GM23338 (cell line): ENCODE data around the gene RCSD1.

ENCODE experiments used
- EZH2phosphoT487 ChIP-seq: fragments of 200-600 bp; sonication (generic); IDR thresholded peaks from one replicate; pipeline ENCODE4 v1.8.1; 2018; ENCODE audit warnings: antibody characterized with exemption; ENCODE audit not compliant: unreplicated experiment
- JUNB ChIP-seq: IDR thresholded peaks from one replicate; pipeline ENCODE4 v1.6.1; 2016; ENCODE audit warnings: antibody characterized with exemption; ENCODE audit not compliant: unreplicated experiment
- POLR2AphosphoS5 ChIP-seq: IDR thresholded peaks from 2 replicates; pipeline ENCODE4 v1.6.1; 2016; ENCODE audit warnings: antibody characterized with exemption, low read depth
- REST ChIP-seq: IDR thresholded peaks from one replicate; pipeline ENCODE4 v1.6.1; 2018; ENCODE audit warnings: antibody characterized with exemption; ENCODE audit not compliant: unreplicated experiment
- TF ChIP-seq, protein P1 (sequence below), 2 experiments: fragments of 200-600 bp in 1 of 2; sonication (generic) in 1 of 2; conservative IDR thresholded peaks; 2 replicates each; pipeline versions ENCODE4 v1.5.1 to v1.6.1; 2016 to 2017; ENCODE audit warnings: antibody characterized with exemption in 2 of 2, low read depth in 2 of 2, mild to moderate bottlenecking in 2 of 2, moderate library complexity in 1 of 2

DNA sequence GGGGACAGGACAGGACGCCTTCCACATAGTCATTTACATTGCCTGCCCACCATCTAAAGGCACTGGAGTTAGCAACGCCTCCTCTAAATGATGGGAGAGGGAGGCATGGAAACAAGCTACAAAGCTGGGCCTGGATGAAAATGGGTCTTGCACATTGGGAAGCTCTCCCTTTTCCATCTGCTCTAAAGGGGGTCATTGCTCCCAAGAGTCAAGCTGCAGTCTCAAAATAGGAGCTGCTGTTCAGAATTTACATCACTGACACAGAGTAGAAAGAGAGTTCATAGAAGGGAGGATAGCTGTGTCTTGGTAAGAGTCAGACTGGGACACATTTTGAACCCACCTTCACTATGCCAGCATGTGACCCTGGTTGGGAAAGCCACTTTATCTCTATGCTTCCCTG, 26.6 kb downstream of the RCSD1 start:
- TF ChIP-seq POLR2AphosphoS5 (no peak), EZH2phosphoT487 (no peak), REST (no peak), JUNB (no peak)
- TF ChIP-seq, protein P1, sequence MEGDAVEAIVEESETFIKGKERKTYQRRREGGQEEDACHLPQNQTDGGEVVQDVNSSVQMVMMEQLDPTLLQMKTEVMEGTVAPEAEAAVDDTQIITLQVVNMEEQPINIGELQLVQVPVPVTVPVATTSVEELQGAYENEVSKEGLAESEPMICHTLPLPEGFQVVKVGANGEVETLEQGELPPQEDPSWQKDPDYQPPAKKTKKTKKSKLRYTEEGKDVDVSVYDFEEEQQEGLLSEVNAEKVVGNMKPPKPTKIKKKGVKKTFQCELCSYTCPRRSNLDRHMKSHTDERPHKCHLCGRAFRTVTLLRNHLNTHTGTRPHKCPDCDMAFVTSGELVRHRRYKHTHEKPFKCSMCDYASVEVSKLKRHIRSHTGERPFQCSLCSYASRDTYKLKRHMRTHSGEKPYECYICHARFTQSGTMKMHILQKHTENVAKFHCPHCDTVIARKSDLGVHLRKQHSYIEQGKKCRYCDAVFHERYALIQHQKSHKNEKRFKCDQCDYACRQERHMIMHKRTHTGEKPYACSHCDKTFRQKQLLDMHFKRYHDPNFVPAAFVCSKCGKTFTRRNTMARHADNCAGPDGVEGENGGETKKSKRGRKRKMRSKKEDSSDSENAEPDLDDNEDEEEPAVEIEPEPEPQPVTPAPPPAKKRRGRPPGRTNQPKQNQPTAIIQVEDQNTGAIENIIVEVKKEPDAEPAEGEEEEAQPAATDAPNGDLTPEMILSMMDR (conservative IDR thresholded peaks at IDR 0.05; ENCODE audit: low read depth in 2 of 2), result no peak
